Mesenchymal stem cell (in vitro differentiated cells and primary cell): ENCODE measurements around the gene ZNF141.

ENCODE experiments used
- DNase-seq: peaks from one replicate; pipeline ENCODE4 v3.0.0-alpha.2; 2013
- H2AFZ ChIP-seq: one replicate; pipeline ENCODE4 v1.6.1; 2013; ENCODE audit warnings: low read depth, mild to moderate bottlenecking, control low read depth, inconsistent platforms, low read length, moderate library complexity
- H2AK5ac ChIP-seq: 2 replicates; pipeline ENCODE4 v1.6.1; 2013; ENCODE audit warnings: low read length, moderate library complexity, mild to moderate bottlenecking, inconsistent platforms; ENCODE audit not compliant: severe bottlenecking
- H2BK120ac ChIP-seq: one replicate; pipeline ENCODE4 v1.6.1; 2013; ENCODE audit warnings: low read depth, mild to moderate bottlenecking, inconsistent platforms, low read length, moderate library complexity
- H2BK12ac ChIP-seq, 2 experiments: one replicate each; pipeline ENCODE4 v1.6.1; 2013; ENCODE audit warnings: inconsistent platforms in 2 of 2, low read length in 2 of 2, mild to moderate bottlenecking in 2 of 2, moderate library complexity in 2 of 2, control low read depth in 1 of 2
- H2BK15ac ChIP-seq: one replicate; pipeline ENCODE4 v1.6.1; 2013; ENCODE audit warnings: mild to moderate bottlenecking, low read depth, inconsistent platforms; ENCODE audit not compliant: poor library complexity, severe bottlenecking
- H2BK5ac ChIP-seq: 2 replicates; pipeline ENCODE4 v1.6.1; 2013; ENCODE audit warnings: low read depth, mild to moderate bottlenecking, low read length, control low read depth, inconsistent platforms; ENCODE audit not compliant: poor library complexity, severe bottlenecking
- H3K14ac ChIP-seq, 2 experiments: one replicate each; pipeline ENCODE4 v1.6.1; 2013; ENCODE audit warnings: inconsistent platforms in 2 of 2, low read length in 2 of 2, control low read depth in 1 of 2, mild to moderate bottlenecking in 1 of 2, moderate library complexity in 1 of 2
- H3K18ac ChIP-seq, 2 experiments: one replicate each; pipeline ENCODE4 v1.6.1; 2013; ENCODE audit warnings: inconsistent platforms in 2 of 2, low read length in 2 of 2, control low read depth in 1 of 2, low read depth in 1 of 2, mild to moderate bottlenecking in 1 of 2
- H3K23ac ChIP-seq, 2 experiments: one replicate each; pipeline ENCODE4 v1.6.1; 2013; ENCODE audit warnings: inconsistent platforms in 2 of 2, low read length in 2 of 2, mild to moderate bottlenecking in 2 of 2, moderate library complexity in 2 of 2, control low read depth in 1 of 2
- H3K27ac ChIP-seq: 2 replicates; pipeline ENCODE4 v1.5.1; 2013; ENCODE audit warnings: mild to moderate bottlenecking, moderate library complexity, low read length, control low read depth, inconsistent platforms; ENCODE audit not compliant: poor library complexity, severe bottlenecking
- H3K27me3 ChIP-seq, 2 experiments: 2 replicates each; pipeline versions ENCODE4 v1.6.1 to v1.7.0; 2013; ENCODE audit warnings: low read length in 2 of 2, mild to moderate bottlenecking in 2 of 2, moderate library complexity in 2 of 2, control low read depth in 1 of 2, inconsistent platforms in 1 of 2; ENCODE audit not compliant: control insufficient read depth in 1 of 2, insufficient read depth in 1 of 2
- H3K36me3 ChIP-seq, 2 experiments: 2 replicates each; pipeline versions ENCODE4 v1.6.1 to v1.7.0; 2013; ENCODE audit warnings: low read length in 2 of 2, control low read depth in 1 of 2, inconsistent platforms in 1 of 2, low read depth in 1 of 2, mild to moderate bottlenecking in 1 of 2; ENCODE audit not compliant: insufficient read depth in 2 of 2, control insufficient read depth in 1 of 2
- H3K4ac ChIP-seq, 2 experiments: one replicate each; pipeline ENCODE4 v1.6.1; 2013; ENCODE audit warnings: inconsistent platforms in 2 of 2, low read length in 2 of 2, mild to moderate bottlenecking in 2 of 2, moderate library complexity in 2 of 2, control low read depth in 1 of 2, low read depth in 1 of 2
- H3K4me1 ChIP-seq: 2 replicates; pipeline ENCODE4 v1.6.1; 2013; ENCODE audit warnings: low read depth, low read length, control low read depth; ENCODE audit not compliant: control insufficient read depth, insufficient read depth
- H3K4me2 ChIP-seq: 2 replicates; pipeline ENCODE4 v1.6.1; 2013; ENCODE audit warnings: low read length, mild to moderate bottlenecking, inconsistent platforms; ENCODE audit not compliant: poor library complexity, severe bottlenecking
- H3K4me3 ChIP-seq, 2 experiments: 2 replicates each; pipeline versions ENCODE4 v1.5.1 to v1.7.0; 2013; ENCODE audit warnings: low read length in 2 of 2, mild to moderate bottlenecking in 2 of 2, control low read depth in 1 of 2, low read depth in 1 of 2; ENCODE audit not compliant: insufficient read depth in 1 of 2
- H3K79me1 ChIP-seq: replicated peaks from 2 replicates; pipeline ENCODE4 v1.6.1; 2013; ENCODE audit warnings: mild to moderate bottlenecking, control low read depth, low read length, inconsistent platforms; ENCODE audit not compliant: poor library complexity, severe bottlenecking
- H3K9ac ChIP-seq: 2 replicates; pipeline ENCODE4 v1.7.0; 2013; ENCODE audit warnings: mild to moderate bottlenecking, low read length, moderate library complexity
- H3K9me3 ChIP-seq: 2 replicates; pipeline ENCODE4 v1.7.0; 2013; ENCODE audit warnings: mild to moderate bottlenecking, low read length; ENCODE audit not compliant: control insufficient read depth
- H4K8ac ChIP-seq: one replicate; pipeline ENCODE4 v1.6.1; 2013; ENCODE audit warnings: inconsistent platforms, mild to moderate bottlenecking, low read length, moderate library complexity
- H4K91ac ChIP-seq: one replicate; pipeline ENCODE4 v1.6.1; 2013; ENCODE audit warnings: mild to moderate bottlenecking, low read length, inconsistent platforms
- WGBS: methylation state at CpG from one replicate; pipeline ENCODE4 v1.1.7; 2013; ENCODE audit warnings: mixed read lengths; 5-methylcytosine and 5-hydroxymethylcytosine counted together

The ZNF141 gene

DNA sequence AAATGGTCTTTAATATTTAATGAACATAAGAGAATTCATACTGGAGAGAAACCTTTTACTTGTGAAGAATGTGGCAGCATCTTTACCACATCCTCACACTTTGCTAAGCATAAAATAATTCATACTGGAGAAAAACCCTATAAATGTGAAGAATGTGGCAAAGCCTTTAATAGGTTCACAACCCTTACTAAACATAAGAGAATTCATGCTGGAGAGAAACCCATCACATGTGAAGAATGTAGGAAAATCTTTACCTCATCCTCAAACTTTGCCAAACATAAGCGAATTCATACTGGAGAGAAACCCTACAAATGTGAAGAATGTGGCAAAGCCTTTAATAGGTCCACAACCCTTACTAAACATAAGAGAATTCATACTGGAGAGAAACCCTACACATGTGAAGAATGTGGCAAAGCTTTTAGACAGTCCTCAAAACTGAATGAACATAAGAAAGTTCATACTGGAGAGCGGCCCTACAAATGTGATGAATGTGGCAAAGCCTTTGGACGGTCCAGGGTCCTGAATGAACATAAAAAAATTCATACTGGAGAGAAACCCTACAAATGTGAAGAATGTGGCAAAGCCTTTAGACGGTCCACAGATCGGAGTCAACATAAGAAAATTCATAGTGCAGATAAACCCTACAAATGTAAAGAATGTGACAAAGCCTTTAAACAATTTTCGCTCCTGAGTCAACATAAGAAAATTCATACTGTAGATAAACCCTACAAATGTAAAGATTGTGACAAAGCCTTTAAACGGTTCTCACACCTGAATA is 35.6 kb downstream of the ZNF141 start:
- no peak overlapping the region for H3K4ac ChIP-seq
- H3K18ac ChIP-seq: no peak overlapping the region
- DNase-seq: peak; percentile 1
- no peaks in the 10 kb centered on the region for H3K4me1 ChIP-seq
- H3K14ac ChIP-seq: no peak overlapping the region
- no peak overlapping the region for H2BK12ac ChIP-seq
- no peak overlapping the region for H2AFZ ChIP-seq
- H3K9ac ChIP-seq: no peak overlapping the region
- no peak overlapping the region for H2AK5ac ChIP-seq
- H3K27me3 ChIP-seq: no peaks in the 10 kb centered on the region
- H2BK15ac ChIP-seq: no peak overlapping the region
- peaks cover 9 to 58% of the 10 kb centered on the region in 2 experiments for H3K36me3 ChIP-seq
- 98% methylated on average over 5 of the region's 7 CpGs for WGBS
- H4K8ac ChIP-seq: no peak overlapping the region
- H2BK120ac ChIP-seq: no peak overlapping the region
- H3K27ac ChIP-seq: no peak overlapping the region
- H3K4me3 ChIP-seq: peak overlapping the region in 1 of 2 experiments; percentile 73
- no peak overlapping the region for H4K91ac ChIP-seq
- no peak overlapping the region for H3K4me2 ChIP-seq
- H3K79me1 ChIP-seq: peaks cover 4% of the 10 kb centered on the region
- no peak overlapping the region for H3K23ac ChIP-seq
- peaks cover 97% of the 10 kb centered on the region for H3K9me3 ChIP-seq
- H2BK5ac ChIP-seq: no peak overlapping the region

DNA sequence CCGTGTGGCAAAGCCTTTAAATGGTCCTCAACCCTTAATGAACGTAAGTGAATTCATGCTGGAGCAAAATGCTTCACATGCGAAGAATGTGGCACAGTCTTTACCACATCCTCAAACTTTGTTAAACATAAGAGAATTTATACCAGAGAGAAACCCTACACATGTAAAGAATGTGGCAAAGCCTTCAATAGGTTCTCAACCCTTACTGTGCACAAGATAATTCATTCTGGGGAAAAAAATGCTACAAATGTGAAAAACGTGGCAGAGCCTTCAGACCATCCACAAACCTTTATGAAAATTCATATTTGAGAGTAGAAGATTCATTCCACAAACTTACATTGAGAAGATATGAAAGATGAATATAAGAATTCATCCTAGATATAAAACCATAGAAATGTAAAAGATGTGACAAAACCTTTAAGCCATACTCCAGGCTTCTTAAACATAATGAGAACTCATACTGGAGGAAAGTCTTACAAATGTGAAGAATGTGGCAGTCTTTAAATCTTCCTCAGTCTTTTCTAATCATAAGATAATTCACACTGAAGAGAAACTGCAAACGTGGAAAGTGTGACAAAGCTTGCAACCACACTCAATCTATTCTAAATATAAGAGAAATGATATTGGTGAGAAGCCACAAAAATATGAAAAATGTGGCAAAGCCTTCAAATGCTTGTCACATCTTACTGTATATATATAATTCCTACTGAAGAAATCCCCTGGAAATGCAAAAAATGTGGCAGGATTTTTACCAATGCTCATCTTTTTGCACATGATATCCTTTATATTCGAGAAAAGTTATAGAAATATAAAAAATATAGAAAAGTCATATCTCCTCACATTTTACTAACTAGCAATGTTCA is 36.9 kb downstream of the ZNF141 start:
- Histone ChIP-seq H2BK5ac (no peak overlapping the region), H4K91ac (no peak overlapping the region), H3K18ac (no peak overlapping the region), H3K4me2 (no peak overlapping the region), H4K8ac (no peak overlapping the region), H3K14ac (no peak overlapping the region), H3K36me3 (peaks cover 10 to 53% of the 10 kb centered on the region in 2 experiments), H3K23ac (no peak overlapping the region), H3K27ac (no peak overlapping the region), H3K9me3 (peaks cover 97% of the 10 kb centered on the region), H2BK120ac (no peak overlapping the region), H2AK5ac (no peak overlapping the region), H3K79me1 (peaks cover 4% of the 10 kb centered on the region), H3K4ac (no peak overlapping the region), H3K9ac (no peak overlapping the region), H3K4me1 (no peaks in the 10 kb centered on the region), H2BK12ac (no peak overlapping the region), H2AFZ (no peak overlapping the region), H3K27me3 (no peaks in the 10 kb centered on the region), H2BK15ac (no peak overlapping the region), H3K4me3 (peak overlapping the region in 1 of 2 experiments; percentile 73)
- no peak for DNase-seq
- 100% methylated on average over 3 of the region's 6 CpGs for WGBS

DNA sequence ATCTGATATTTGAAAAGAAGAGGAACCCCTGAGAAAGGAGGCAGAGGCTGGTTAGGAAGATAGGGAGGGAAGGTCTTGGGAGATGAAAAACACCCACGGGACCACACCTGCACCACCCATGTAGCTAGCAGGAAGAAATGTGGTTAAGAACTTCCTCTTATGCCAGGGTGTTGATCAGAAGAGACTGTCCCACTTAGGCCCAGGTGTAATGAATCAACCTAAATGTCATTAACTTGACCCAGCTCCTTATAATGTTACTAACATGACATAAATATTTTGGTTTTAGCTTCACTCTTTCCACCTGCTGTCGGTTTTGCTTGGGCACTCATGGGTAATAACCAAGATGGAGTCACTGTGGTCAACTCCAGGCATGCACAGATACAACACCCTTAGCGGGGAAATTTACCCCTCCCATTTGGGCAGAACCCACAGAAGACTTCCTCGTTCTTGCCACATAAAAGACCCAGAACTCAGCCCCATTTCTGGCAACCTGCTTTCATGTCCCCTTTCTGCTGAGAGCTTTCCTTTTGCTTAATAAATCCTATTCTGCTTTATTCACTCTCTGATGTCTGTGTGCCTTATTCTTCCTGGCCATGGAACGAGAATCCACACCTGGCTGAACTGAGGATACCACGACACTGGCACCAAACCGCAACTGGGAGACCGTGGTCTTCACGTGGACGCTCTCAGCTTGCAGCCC is 46.8 kb downstream of the ZNF141 start:
- no peak overlapping the region for H2BK15ac ChIP-seq

More for the DNA sequence above, 46.8 kb downstream of the ZNF141 start:
- Histone ChIP-seq H3K4me2 (no peak overlapping the region), H3K23ac (no peak overlapping the region), H3K79me1 (no peaks in the 10 kb centered on the region), H3K4me1 (peaks cover 2% of the 10 kb centered on the region), H4K91ac (no peak overlapping the region), H2AK5ac (no peak overlapping the region), H3K14ac (no peak overlapping the region), H3K4ac (no peak overlapping the region), H2BK12ac (no peak overlapping the region), H2AFZ (no peak overlapping the region), H3K36me3 (peaks cover 0 to 5% of the 10 kb centered on the region in 2 experiments), H3K9me3 (peaks cover 88% of the 10 kb centered on the region), H3K4me3 (peak overlapping the region in 1 of 2 experiments; percentile 31), H2BK120ac (no peak overlapping the region), H3K27me3 (no peaks in the 10 kb centered on the region), H4K8ac (no peak overlapping the region), H3K18ac (no peak overlapping the region), H3K27ac (no peak overlapping the region), H3K9ac (no peak overlapping the region), H2BK5ac (no peak overlapping the region)
- no peak for DNase-seq
- WGBS: 88% methylated on average over 8 of the region's 10 CpGs
